Hepatocyte (in vitro differentiated cells): ENCODE measurements around the gene PWWP2A. TPM values are rescaled to one million over a fixed set of nuclear protein-coding genes. Genes with fewer than 3 reads are reported as not detected.

ENCODE experiments used
- DNase-seq: peaks from one replicate; pipeline ENCODE4 v3.0.0-alpha.2; 2016; ENCODE audit warnings: low spot score
- H2AFZ ChIP-seq: fragments of 200-600 bp; sonication (generic); 2 replicates; pipeline ENCODE4 v1.6.0; 2016; ENCODE audit warnings: antibody characterized with exemption, mild to moderate bottlenecking
- H3K27ac ChIP-seq: fragments of 200-600 bp; sonication (generic); 2 replicates; pipeline ENCODE4 v1.5.1; 2016; ENCODE audit warnings: mild to moderate bottlenecking
- H3K27me3 ChIP-seq: fragments of 200-600 bp; sonication (generic); 2 replicates; pipeline ENCODE4 v1.6.1; 2016
- H3K36me3 ChIP-seq: fragments of 200-600 bp; sonication (generic); replicated peaks from 2 replicates; pipeline ENCODE4 v1.5.1; 2016; ENCODE audit warnings: low read depth; ENCODE audit not compliant: insufficient read depth
- H3K4me1 ChIP-seq: fragments of 200-600 bp; sonication (generic); 2 replicates; pipeline ENCODE4 v1.5.1; 2016; ENCODE audit warnings: mild to moderate bottlenecking, moderate library complexity; ENCODE audit not compliant: insufficient read depth
- H3K4me2 ChIP-seq: fragments of 200-600 bp; sonication (generic); 2 replicates; pipeline ENCODE4 v1.6.0; 2016
- H3K4me3 ChIP-seq: fragments of 200-600 bp; sonication (generic); 2 replicates; pipeline ENCODE4 v1.5.1; 2016; ENCODE audit warnings: mild to moderate bottlenecking
- H3K79me2 ChIP-seq: fragments of 200-600 bp; sonication (generic); 2 replicates; pipeline ENCODE4 v1.6.0; 2017; ENCODE audit warnings: mild to moderate bottlenecking
- H3K9me2 ChIP-seq: fragments of 200-600 bp; sonication (generic); replicated peaks from 2 replicates; pipeline ENCODE4 v1.6.0; 2017; ENCODE audit warnings: mild to moderate bottlenecking; ENCODE audit not compliant: insufficient read depth
- H3K9me3 ChIP-seq: fragments of 200-600 bp; sonication (generic); 2 replicates; pipeline ENCODE4 v1.5.1; 2016; ENCODE audit warnings: low read depth, mild to moderate bottlenecking
- H4K20me1 ChIP-seq: fragments of 200-600 bp; sonication (generic); 2 replicates; pipeline ENCODE4 v1.6.0; 2016; ENCODE audit warnings: mild to moderate bottlenecking; ENCODE audit not compliant: insufficient read depth, poor library complexity, severe bottlenecking
- EZH2 ChIP-seq: fragments of 200-600 bp; sonication (generic); IDR thresholded peaks from 2 replicates; pipeline ENCODE4 v1.6.1; 2016; ENCODE audit warnings: antibody characterized with exemption, mild to moderate bottlenecking, borderline replicate concordance
- EZH2phosphoT487 ChIP-seq: fragments of 200-600 bp; sonication (generic); IDR thresholded peaks from one replicate; pipeline ENCODE4 v1.6.1; 2018; ENCODE audit warnings: antibody characterized with exemption, mild to moderate bottlenecking, low read depth, moderate library complexity; ENCODE audit not compliant: unreplicated experiment, severe bottlenecking
- WGBS: methylation state at CpG from one replicate; pipeline ENCODE4 v1.1.6; 2016; ENCODE audit warnings: low lambda C conversion rate; ENCODE audit errors: missing lambda C conversion rate; 5-methylcytosine and 5-hydroxymethylcytosine counted together
- polyA plus RNA-seq: library from polyadenylated mRNA; unstranded; fragments of >200 nt; fragmentation: Nextera tagmentation; extraction: Ambion mirVana; gene quantifications from 2 replicates; pipeline ENCODE4 v1.2.1, GENCODE V29; 2016
- total RNA-seq: library from RNA; depleted of rRNA; stranded (reverse); fragments of >200 nt; gene quantifications from 2 replicates; pipeline ENCODE4 v1.2.3, GENCODE V29; 2014
- TF ChIP-seq, protein P1 (sequence below): fragments of 200-600 bp; sonication (generic); IDR thresholded peaks from 2 replicates; pipeline ENCODE4 v1.5.1; 2016; ENCODE audit warnings: antibody characterized with exemption, mild to moderate bottlenecking; ENCODE audit not compliant: poor library complexity

PWWP2A gene
- total and polyA plus RNA-seq, 2 experiments from 2014 or later, result 18.4 to 26.5 TPM

DNA sequence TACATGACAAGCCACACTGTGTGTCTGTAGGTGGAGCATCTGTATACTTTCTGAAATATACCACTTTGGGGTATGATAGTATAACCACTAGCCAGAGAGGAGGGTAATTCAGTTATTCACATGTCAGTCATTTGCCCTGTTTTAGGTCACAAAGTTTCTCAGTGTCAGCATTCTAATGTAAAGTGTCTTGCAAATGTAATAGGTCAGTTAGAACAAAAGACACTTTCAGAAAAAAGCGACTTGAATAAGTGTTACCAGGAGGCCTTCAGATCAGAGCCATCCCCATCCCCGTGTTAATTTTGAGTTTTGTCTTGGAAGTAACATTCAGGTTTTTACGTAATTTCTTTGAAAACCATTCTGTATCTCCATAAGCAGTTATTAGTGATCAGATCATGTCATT is 76.6 kb downstream of the PWWP2A start:
- Histone ChIP-seq H3K27me3 (no peaks in the 10 kb centered on the region), H3K4me3 (no peak overlapping the region), H3K4me2 (no peak overlapping the region), H3K27ac (no peak overlapping the region), H3K9me3 (no peaks in the 10 kb centered on the region), H3K4me1 (peaks cover 5% of the 10 kb centered on the region), H3K79me2 (no peaks in the 10 kb centered on the region), H3K9me2 (no peaks in the 10 kb centered on the region), H2AFZ (no peak overlapping the region), H4K20me1 (no peaks in the 10 kb centered on the region), H3K36me3 (no peaks in the 10 kb centered on the region)
- TF ChIP-seq EZH2 (no peak), EZH2phosphoT487 (no peak)
- TF ChIP-seq, protein P1, sequence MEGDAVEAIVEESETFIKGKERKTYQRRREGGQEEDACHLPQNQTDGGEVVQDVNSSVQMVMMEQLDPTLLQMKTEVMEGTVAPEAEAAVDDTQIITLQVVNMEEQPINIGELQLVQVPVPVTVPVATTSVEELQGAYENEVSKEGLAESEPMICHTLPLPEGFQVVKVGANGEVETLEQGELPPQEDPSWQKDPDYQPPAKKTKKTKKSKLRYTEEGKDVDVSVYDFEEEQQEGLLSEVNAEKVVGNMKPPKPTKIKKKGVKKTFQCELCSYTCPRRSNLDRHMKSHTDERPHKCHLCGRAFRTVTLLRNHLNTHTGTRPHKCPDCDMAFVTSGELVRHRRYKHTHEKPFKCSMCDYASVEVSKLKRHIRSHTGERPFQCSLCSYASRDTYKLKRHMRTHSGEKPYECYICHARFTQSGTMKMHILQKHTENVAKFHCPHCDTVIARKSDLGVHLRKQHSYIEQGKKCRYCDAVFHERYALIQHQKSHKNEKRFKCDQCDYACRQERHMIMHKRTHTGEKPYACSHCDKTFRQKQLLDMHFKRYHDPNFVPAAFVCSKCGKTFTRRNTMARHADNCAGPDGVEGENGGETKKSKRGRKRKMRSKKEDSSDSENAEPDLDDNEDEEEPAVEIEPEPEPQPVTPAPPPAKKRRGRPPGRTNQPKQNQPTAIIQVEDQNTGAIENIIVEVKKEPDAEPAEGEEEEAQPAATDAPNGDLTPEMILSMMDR, result no peak
- 75% methylated on average over 3 of the region's 3 CpGs for WGBS
- no peak for DNase-seq

Other genes starting within 250 kb of the PWWP2A start
- 2.0 and 2.6 TPM in 2 replicates for gene ADRA1B, start 203.0 kb downstream of the PWWP2A start, total RNA-seq
- 3.5 and 3.8 TPM in 2 replicates for gene ADRA1B, start 203.0 kb downstream of the PWWP2A start, polyA plus RNA-seq
- gene TTC1, start 110.3 kb downstream of the PWWP2A start, total RNA-seq, result 41.8 and 46.9 TPM in 2 replicates
- gene TTC1, start 110.3 kb downstream of the PWWP2A start, polyA plus RNA-seq, result 50.2 and 57.3 TPM in 2 replicates
- 51.5 and 55.7 TPM in 2 replicates for gene FABP6, start 110.1 kb upstream of the PWWP2A start, total RNA-seq
- gene FABP6, start 110.1 kb upstream of the PWWP2A start, polyA plus RNA-seq, result 7.2 and 12.2 TPM in 2 replicates
- gene CCNJL, start 193.1 kb upstream of the PWWP2A start, total RNA-seq, result 6.6 and 8.1 TPM in 2 replicates
- 9.5 and 10.8 TPM in 2 replicates for gene CCNJL, start 193.1 kb upstream of the PWWP2A start, polyA plus RNA-seq